HG03469 (cell line): ENCODE data around the gene EIF3L.
A peak's percentile ranks its signal among the peaks of the same experiment; 100 is the strongest.
"Not testable (repeated sequence)": the region's sequence is repeated elsewhere in the genome, so short reads cannot be mapped to it uniquely, and the experiment has no call there.

Experiments used
- ATAC-seq: cut with Tn5 transposase; IDR thresholded peaks from one replicate; pipeline ENCODE4 v1.9.1; 2021; ENCODE audit warnings: mild to moderate bottlenecking, moderate library complexity, moderate number of reproducible peaks; ENCODE audit not compliant: unreplicated experiment

The EIF3L gene

DNA sequence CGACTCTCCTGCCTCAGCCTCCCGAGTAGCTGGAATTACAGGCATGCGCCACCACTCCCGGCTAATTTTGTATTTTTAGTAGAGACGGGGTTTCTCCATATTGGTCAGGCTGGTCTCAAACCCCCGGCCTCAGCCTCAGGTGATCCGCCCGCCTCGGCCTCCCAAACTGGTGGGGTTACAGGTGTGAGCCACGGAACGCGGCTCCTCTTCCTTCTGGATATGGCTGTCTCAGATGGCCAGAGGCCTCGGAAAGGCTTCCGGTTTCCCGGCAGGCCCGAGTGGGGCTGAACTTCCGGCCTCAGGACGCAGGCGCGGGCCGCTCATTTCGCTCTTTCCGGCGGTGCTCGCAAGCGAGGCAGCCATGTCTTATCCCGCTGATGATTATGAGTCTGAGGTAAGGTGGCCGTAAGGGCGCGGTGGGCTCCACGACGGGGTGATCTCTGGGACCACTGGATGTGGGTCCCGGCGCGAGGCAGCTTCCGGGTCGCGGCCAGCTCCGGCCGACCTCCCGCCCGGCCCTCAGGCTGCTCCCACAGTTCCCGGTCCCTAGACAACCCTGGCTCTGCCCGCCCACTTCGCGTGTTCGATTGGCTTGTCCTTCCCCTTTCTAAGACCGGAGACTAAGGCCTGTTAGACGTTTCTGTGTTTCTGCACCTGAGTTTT is at the start of gene EIF3L:
TSS of gene EIF3L (plus strand) at position 331 of the 663 bp plus-strand sequence. CDS start at position 362, 31 bp downstream.
- peak; percentile 39 for ATAC-seq

DNA sequence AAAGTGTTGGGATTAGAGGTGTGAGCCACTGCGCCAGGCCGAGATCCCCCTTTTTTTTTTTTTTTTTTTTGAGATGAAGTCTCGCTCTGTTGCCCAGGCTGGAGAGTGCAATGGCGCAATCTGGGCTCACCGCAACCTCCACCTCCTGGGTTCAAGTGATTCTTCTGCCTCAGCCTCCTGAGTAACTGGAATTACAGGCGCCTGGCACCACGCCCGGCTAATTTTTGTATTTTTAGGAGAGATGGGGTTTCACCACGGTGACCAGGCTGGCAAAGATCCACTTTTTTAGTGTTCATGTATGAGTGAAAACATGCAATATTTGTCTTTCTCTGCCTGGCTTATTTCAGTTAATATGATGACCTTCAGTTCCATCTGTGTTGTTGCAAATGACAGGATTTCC is 49.2 kb upstream of the EIF3L start:
- not testable (repeated sequence) for ATAC-seq

- no peak for ATAC-seq
Observed at GRCh38 chr22:37801946-37802309, 47.3 kb upstream of the EIF3L start.

DNA sequence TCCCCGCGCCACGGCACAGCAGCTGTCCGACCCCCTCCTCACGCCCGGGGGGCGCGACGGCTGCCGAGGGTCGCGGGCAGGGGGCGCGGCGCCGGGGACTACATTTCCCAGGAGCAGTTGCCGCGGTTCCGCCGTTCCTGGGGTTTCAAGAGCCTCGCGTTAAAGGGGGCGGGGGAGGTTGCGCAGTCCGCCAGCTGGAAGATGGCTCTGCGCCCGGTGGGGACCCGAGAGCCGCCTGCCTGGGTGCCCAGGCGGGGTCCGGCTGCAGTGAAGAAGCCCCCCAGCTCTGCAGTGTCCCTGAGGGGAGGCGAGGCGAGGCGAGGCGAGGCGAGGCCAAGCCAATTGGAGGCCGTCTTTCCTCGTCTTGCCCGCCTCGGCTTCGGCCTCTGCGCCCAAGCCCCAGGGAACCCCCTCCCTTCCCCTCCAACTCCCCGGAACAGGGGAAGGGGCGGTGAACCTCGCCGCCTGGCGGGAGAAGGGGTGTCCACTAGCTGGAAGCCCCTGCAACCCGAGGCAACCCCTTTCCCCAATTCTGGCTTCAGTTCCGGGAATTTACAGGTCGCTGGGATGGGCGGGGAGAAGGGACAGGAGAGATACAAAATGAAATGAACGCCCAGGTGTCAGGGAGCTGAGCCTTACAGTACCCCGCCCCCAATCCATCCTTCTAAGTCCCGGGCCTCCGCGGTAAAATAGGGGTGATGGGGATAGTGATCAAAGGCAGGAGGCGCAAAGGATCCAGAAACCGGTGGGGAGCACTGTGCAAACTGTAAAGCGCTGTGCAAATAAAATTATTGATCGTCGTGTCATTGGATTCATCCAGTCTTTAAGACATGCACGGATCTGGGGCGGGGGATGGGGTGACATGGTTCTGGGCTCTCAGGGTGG is 46.7 kb upstream of the EIF3L start:
- no peak for ATAC-seq

- ATAC-seq: no peak
Observed at GRCh38 chr22:37803195-37803638, 46.0 kb upstream of the EIF3L start.

DNA sequence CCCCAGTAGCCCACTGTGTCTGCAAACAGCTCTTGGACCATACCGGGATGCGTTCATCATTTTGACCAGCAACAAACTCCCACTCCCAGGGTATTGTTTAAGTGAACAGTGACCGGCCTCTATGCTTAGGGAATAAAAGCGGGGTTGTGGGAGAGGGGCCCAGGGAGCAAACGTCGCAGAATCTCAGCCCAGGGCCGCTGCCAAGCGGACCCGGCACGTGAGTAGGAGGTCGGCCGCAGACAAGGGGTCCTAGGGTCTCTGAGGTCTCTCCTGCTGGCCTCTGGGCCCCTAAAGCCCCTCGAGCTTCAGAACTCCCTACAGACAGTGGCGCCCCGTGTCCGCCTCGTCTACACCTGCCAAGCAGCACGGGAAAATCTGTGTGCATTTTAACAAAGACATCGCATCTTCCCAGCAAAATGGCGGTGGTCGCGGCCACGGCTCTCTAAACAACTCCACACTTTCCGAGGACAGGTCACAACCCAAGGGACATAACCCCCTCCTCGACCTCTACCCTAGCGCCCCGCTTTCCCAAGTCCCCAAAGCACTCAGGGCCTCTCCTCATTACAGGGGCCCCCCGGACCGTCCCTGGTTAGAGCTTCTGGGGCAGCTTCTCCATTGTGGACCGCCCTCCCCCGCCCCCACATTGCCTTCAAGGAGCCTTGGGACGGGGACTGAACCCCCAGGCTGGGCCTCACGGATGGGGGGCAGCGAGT is 45.4 kb upstream of the EIF3L start:
- no peak for ATAC-seq

GRCh38 chr22:37804352-37804880 is 44.8 kb upstream of the EIF3L start:
- ATAC-seq: no peak

- no peak for ATAC-seq
Observed at GRCh38 chr22:37804881-37805809, 44.1 kb upstream of the EIF3L start.

DNA sequence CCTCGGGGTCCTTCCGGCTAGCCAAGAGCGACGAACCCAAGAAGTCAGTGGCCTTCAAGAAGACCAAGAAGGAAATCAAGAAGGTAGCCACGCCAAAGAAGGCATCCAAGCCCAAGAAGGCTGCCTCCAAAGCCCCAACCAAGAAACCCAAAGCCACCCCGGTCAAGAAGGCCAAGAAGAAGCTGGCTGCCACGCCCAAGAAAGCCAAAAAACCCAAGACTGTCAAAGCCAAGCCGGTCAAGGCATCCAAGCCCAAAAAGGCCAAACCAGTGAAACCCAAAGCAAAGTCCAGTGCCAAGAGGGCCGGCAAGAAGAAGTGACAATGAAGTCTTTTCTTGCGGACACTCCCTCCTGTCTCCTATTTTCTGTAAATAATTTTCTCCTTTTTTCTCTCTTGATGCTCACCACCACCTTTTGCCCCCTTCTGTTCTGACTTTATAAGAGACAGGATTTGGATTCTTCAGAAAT is 43.4 kb upstream of the EIF3L start:
- ATAC-seq: no peak

- no peak for ATAC-seq
Observed at GRCh38 chr22:37806409-37807333, 42.5 kb upstream of the EIF3L start.

DNA sequence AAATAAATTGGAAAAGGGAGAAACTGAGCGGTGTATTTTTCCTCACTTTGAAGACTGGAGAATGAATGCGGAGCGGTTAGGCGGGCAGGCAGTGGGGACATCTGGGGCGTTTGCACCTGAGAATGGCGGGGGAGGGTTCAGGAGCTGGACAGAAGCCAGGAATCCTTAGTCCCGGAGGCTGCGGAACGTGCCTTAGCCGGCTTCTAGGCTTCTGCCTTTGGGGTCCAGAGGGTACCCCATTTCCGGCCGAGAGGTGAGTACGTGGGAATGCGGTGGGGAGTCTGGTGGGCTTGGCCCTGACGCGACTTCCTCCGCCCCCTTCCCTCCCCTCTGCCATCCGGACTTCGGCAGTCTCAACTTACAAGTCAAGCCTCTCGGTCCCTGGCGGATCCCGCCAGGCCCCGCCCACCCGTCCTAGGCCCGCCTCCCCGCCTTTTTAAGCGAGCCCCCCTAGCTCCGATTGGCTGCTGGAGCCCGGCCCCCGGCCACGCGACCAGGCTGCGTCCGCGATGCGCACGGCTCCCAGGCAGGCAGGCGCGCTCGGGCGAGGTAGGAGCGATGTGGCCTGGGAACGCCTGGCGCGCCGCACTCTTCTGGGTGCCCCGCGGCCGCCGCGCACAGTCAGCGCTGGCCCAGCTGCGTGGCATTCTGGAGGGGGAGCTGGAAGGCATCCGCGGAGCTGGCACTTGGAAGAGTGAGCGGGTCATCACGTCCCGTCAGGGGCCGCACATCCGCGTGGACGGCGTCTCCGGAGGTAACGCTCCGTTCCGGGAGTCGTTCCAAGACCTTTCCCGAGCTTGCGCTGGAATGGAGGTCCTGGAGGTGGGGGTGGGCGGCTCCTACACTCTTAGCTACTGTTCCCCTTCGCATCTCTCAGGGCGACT is 41.6 kb upstream of the EIF3L start, which contains the start of gene GCAT:
TSS of gene GCAT (plus strand) at position 525 of the 884 bp plus-strand sequence. CDS start at position 559, 34 bp downstream.
- ATAC-seq: no peak

DNA sequence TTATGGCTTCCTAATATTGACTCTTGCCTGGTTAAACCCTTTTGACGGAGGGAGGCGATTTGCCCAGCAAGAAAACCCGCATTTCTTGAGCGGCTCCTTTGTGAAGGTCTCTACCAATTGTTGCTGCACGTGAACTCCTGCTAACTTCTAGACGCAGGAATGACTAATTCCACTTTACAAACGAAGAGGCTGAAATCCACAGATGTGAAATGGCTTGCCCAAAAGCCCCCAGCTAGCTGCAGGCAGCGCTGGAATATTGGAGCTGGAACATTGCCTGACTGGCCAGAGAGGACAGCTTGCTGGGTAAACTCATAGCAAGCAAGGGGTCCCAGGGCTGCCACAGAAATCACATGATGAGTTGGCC is 40.9 kb upstream of the EIF3L start:
- ATAC-seq: no peak

- no peak for ATAC-seq
Observed at GRCh38 chr22:37809672-37810333, 39.4 kb upstream of the EIF3L start.

DNA sequence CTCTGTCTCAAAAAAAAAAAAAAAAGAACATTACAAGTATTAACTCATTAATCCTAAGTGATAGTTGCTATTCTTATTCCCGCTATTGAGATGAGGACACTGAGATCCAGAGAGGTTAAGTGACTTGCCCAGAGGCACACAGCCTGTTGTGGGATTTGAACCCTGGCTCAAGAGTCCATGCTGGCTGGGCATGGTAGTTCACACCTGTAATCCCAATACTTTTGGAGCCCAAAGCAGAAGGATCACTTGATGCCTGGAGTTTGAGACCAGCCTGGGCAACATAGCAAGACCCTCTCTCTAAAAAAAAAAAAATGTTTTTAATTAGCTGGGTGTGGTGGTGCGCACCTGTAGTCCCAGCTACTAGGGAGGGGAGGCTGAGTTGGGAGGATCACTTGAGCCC is 37.4 kb upstream of the EIF3L start:
- no peak for ATAC-seq

DNA sequence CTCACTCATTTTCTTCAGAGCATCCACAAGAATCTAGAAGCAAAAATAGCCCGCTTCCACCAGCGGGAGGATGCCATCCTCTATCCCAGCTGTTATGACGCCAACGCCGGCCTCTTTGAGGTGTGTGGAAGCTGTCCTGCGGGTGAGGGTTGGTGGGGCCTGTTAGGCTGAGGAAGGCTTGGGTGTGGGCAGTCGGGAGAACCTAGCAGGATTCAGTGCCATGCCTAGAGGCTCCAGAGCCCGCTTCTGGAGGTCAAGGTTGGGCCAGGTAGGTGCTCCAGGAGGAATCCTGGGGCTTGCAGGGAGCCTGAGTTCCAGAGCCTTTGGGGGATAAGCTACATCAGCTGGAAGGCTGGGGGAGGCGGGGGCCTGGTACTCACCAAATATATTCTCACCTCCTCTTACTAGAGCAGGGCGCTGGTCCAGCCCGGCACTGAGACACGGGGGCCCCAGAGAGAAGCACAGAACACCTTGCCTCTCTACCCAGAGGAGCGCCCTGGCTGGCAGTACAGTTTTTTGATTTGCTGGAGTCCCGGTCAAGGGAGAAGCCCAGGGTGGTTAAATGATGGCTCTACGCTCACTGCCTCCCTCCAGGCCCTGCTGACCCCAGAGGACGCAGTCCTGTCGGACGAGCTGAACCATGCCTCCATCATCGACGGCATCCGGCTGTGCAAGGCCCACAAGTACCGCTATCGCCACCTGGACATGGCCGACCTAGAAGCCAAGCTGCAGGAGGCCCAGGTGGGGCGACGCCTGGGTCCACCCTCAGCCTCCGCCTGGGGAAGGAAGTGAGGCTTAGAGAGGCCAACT is 36.1 kb upstream of the EIF3L start:
- no peak for ATAC-seq

GRCh38 chr22:37815593-37815992 is 33.6 kb upstream of the EIF3L start:
- no peak for ATAC-seq
